Astrocyte of the spinal cord (primary cell): ENCODE data around the gene VWA5A.

Experiments
- DNase-seq: peaks from one replicate; pipeline ENCODE4 v3.0.0; 2011; ENCODE audit warnings: low read depth, low spot score
- H3K4me3 ChIP-seq: 2 replicates; pipeline ENCODE4 v1.5.1; 2011; ENCODE audit warnings: low read depth, mild to moderate bottlenecking, low read length, moderate library complexity
- CTCF ChIP-seq: IDR thresholded peaks from 2 replicates; pipeline ENCODE4 v1.5.1; 2012; ENCODE audit warnings: low read depth, mild to moderate bottlenecking, low read length, inconsistent platforms
- in situ Hi-C: cut with HindIII; loops from 2 replicates; pipeline ENCODE4 v1.10.0; 2017; ENCODE audit warnings: low sequenced_read_pairs

The VWA5A gene

GRCh38 chr11:124190298-124191139 lies 75.3 kb downstream of the VWA5A start:
- H3K4me3 ChIP-seq, result no peak overlapping the region
- in situ Hi-C loops, result no loop called here
- no peak for DNase-seq
- no peak for TF ChIP-seq CTCF

- in situ Hi-C loops, result no loop called here
- no peak for TF ChIP-seq CTCF
- H3K4me3 ChIP-seq, result no peak overlapping the region
- no peak for DNase-seq
Observed at GRCh38 chr11:124193221-124194010, 78.2 kb downstream of the VWA5A start.

- peak; percentile 6 for DNase-seq
- TF ChIP-seq CTCF, result no peak
- in situ Hi-C loops, result no loop called here
- no peak overlapping the region for H3K4me3 ChIP-seq
Observed at GRCh38 chr11:124194293-124195188, 79.3 kb downstream of the VWA5A start.

GRCh38 chr11:124195189-124195734 lies 80.0 kb downstream of the VWA5A start:
- TF ChIP-seq CTCF, result peak; percentile 81
- no peak overlapping the region for H3K4me3 ChIP-seq
- DNase-seq, result peak; percentile 53
- in situ Hi-C loops, result no loop called here
